ENCODE measurements around the gene RGS5.

Gene RGS5

GRCh38 chr1:163178628-163179027 is 24.1 kb downstream of the RGS5 start:
- no peak for DNase-seq

- no peak for DNase-seq
Observed at GRCh38 chr1:163176797-163177196, 25.9 kb downstream of the RGS5 start.

GRCh38 chr1:163174524-163175437 is 27.9 kb downstream of the RGS5 start:
- peak; percentile 32 for DNase-seq

- no peak for DNase-seq
Observed at GRCh38 chr1:163173121-163173520, 29.6 kb downstream of the RGS5 start.

- no peak for DNase-seq
Observed at GRCh38 chr1:163172596-163172995, 30.1 kb downstream of the RGS5 start.

GRCh38 chr1:163171826-163172225 is 30.9 kb downstream of the RGS5 start:
- DNase-seq: no peak

GRCh38 chr1:163170975-163171676 is 31.6 kb downstream of the RGS5 start:
- DNase-seq: no peak

- DNase-seq: no peak
Observed at GRCh38 chr1:163170331-163170730, 32.4 kb downstream of the RGS5 start.

GRCh38 chr1:163169553-163169952 is 33.2 kb downstream of the RGS5 start:
- no peak for DNase-seq

GRCh38 chr1:163168053-163168452 is 34.7 kb downstream of the RGS5 start:
- DNase-seq: no peak

GRCh38 chr1:163166886-163167555 is 35.7 kb downstream of the RGS5 start:
- no peak for DNase-seq

- DNase-seq: no peak
Observed at GRCh38 chr1:163165119-163165518, 37.6 kb downstream of the RGS5 start.

GRCh38 chr1:163163881-163164582 is 38.7 kb downstream of the RGS5 start:
- DNase-seq: no peak

- no peak for DNase-seq
Observed at GRCh38 chr1:163163163-163163562, 39.6 kb downstream of the RGS5 start.

GRCh38 chr1:163162381-163162914 is 40.3 kb downstream of the RGS5 start:
- DNase-seq: no peak

- DNase-seq: no peak
Observed at GRCh38 chr1:163161841-163162240, 40.9 kb downstream of the RGS5 start.

GRCh38 chr1:163161337-163161736 is 41.4 kb downstream of the RGS5 start:
- DNase-seq: no peak

- no peak for DNase-seq
Observed at GRCh38 chr1:163155606-163156005, 47.1 kb downstream of the RGS5 start.

GRCh38 chr1:163148911-163149310 is 53.8 kb downstream of the RGS5 start:
- DNase-seq: no peak

- no peak for DNase-seq
Observed at GRCh38 chr1:163147019-163147418, 55.7 kb downstream of the RGS5 start.

GRCh38 chr1:163145435-163145834 is 57.3 kb downstream of the RGS5 start:
- no peak for DNase-seq

GRCh38 chr1:163144418-163144817 is 58.3 kb downstream of the RGS5 start:
- DNase-seq: no peak

GRCh38 chr1:163142152-163142551 is 60.6 kb downstream of the RGS5 start:
- DNase-seq: no peak

All from NCI-H510A (cell line).